Measurements from ENCODE around the gene MAP2K1.
"Not testable (repeated sequence)": the region's sequence is repeated elsewhere in the genome, so short reads cannot be mapped to it uniquely, and the experiment has no call there.

Gene MAP2K1

DNA sequence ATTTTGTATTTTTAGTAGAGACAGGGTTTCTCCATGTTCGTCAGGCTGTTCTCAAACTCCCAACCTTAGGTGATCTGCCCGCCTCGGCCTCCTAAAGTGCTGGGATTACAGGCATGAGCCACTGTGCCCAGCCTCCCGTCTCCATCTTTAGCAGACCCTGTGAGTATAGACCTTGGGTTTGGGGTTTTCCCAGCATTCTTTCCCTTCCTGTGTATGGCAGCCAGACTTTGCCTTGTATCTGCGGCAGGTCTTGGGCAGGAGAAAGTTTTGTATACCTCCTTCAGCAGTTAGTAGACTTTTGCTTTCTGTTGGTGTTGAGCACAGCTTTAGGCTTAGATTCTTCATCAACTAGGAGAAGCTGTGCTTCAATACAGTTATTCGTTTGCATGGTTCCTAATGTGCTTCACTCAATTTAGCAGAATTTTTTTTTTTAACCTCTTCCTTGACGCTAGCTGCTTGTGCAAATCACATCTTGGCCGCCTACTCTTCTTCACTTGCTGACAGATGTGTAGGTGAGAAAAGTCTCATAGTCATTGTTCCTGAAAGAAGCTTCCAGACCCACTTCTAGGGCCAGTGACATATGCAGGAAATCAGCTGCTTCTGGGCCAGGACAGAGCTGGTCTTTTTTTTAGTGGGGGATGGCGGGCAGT lies 38.4 kb downstream of the MAP2K1 start:
- H3K27ac Mint-ChIP-seq, result peak overlapping the region; percentile 53
- peaks cover 33% of the 10 kb centered on the region for H3K4me1 Mint-ChIP-seq (ENCODE audit: low read depth)

DNA sequence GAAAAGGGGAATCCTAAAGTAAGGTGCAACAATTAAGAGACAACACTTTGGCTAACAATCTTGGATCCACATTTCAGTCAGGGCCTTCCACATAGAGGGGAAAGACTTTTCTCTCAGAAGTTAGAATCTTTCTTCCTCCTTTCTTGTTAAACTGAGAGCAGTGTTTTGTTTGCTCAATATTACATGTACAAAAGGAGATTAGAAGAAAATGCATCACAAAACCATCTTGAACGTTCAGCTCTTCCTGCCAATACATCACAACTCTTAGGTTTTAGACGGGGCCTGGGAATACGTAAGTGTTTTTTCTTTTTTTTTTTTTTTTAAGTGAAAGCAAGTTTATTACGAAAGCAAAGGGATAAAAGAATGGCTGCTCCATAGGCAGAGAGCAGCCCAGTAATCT lies 39.1 kb downstream of the MAP2K1 start:
- Mint-ChIP-seq H3K27me3 (ENCODE audit: low read depth) (no peaks in the 10 kb centered on the region), H3K27ac (peak overlapping the region; percentile 53), H3K36me3 (ENCODE audit: low read depth) (peaks cover 24% of the 10 kb centered on the region), H3K9me3 (no peaks in the 10 kb centered on the region), H3K4me3 (no peak overlapping the region), H3K4me1 (ENCODE audit: low read depth) (peaks cover 38% of the 10 kb centered on the region)

More for the DNA sequence above, 38.4 kb downstream of the MAP2K1 start:
- no peaks in the 10 kb centered on the region for H3K9me3 Mint-ChIP-seq
- peak overlapping the region; percentile 27 for H3K4me3 Mint-ChIP-seq
- H3K27me3 Mint-ChIP-seq (ENCODE audit: low read depth), result no peaks in the 10 kb centered on the region
- H3K36me3 Mint-ChIP-seq (ENCODE audit: low read depth), result peaks cover 24% of the 10 kb centered on the region

DNA sequence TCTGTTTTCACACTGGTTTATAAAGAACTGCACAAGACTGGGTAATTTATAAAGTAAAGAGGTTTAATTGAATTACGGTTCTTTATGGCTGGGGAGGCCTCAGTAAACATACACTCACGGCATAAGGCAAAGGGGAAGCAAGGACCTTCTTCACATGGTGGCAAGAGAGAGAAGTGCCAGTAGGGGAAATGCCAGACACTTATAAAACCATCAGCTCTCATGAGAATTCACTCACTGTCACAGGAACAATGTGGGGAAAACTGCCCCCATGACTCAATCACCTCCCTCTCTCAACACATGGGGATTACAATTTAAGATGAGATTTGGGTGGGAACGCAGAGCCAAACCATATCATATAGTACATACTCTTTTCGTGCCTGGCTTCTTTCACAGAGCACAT lies 42.4 kb downstream of the MAP2K1 start:
- Mint-ChIP-seq H3K27ac (peak overlapping the region; percentile 1), H3K36me3 (ENCODE audit: low read depth) (peaks cover 17% of the 10 kb centered on the region), H3K27me3 (ENCODE audit: low read depth) (no peaks in the 10 kb centered on the region), H3K9me3 (no peaks in the 10 kb centered on the region), H3K4me3 (no peak overlapping the region), H3K4me1 (ENCODE audit: low read depth) (peaks cover 59% of the 10 kb centered on the region)

DNA sequence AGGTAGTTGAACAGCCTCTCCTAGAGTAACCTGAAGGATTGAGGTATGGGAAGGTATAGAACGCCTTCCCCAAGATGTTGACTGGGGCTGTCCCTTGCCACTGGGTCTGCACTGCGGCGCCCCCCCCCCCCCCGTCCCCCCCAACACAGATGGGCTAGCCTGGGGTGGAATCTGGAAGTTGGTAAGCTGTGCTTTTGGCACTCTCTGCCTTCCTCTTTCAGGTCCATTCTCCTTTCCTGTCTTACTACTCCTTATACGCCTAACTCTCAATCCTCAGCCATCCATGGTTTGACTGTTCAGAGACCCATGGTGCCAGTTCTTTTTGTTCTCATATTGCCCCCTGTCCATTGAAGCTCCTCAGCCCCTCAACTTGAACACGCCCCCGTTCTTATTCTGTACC lies 42.8 kb downstream of the MAP2K1 start:
- Mint-ChIP-seq H3K9me3 (no peaks in the 10 kb centered on the region), H3K4me3 (no peak overlapping the region), H3K4me1 (ENCODE audit: low read depth) (peaks cover 54% of the 10 kb centered on the region), H3K36me3 (ENCODE audit: low read depth) (peaks cover 14% of the 10 kb centered on the region), H3K27me3 (ENCODE audit: low read depth) (no peaks in the 10 kb centered on the region), H3K27ac (no peak overlapping the region)

DNA sequence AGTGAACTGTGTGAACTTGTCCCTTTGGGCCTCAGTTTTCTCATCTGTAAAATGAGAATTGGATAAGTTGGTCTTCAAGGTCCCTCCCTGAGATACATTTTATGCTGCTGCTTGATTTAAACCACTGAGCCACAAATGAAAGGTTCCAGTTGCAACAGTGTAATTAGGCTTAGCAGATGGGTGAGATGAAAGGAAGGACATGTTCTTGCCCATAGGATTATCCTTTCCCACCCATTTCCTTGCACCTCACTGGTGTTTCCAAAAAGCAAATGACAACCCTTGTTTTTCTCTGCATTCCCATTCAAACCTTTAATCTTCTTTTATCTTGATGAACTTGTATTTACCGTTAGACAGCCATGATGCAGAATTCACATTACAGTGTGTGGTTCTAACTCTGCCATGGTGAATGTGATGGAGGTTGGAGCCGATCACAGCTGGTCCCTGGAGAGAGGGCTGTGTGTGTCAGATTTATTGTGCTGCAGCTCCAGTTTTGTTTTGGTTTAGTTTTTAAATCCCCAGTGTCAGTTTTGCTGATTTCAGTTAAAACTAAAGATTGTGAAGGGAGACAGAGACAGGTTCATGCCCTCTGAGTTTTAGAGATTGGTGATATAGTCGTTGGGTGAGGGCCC lies 44.0 kb downstream of the MAP2K1 start:
- Mint-ChIP-seq H3K4me3 (no peak overlapping the region), H3K27me3 (ENCODE audit: low read depth) (no peaks in the 10 kb centered on the region), H3K27ac (peak overlapping the region; percentile 26), H3K9me3 (no peaks in the 10 kb centered on the region), H3K4me1 (ENCODE audit: low read depth) (peaks cover 45% of the 10 kb centered on the region), H3K36me3 (ENCODE audit: low read depth) (peaks cover 7% of the 10 kb centered on the region)

DNA sequence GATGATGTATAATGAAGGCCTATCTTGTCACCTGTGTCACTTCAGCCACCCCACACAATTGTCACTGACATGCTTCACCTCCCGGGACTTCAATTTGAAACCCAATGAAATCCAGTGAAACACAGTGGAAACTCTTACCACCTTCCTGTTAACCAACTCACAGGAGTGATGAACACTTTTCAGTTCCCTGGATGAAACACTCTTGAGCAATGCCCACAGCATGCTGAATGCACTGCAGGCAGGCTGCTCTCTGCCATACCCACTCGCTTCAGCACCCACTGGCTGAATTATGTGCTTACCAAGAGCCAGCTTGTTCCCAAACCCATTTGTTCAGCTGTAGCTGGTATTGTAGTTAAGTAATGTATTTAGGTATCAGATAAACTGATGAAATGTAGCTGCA lies 47.0 kb downstream of the MAP2K1 start:
- Mint-ChIP-seq H3K4me3 (no peak overlapping the region), H3K36me3 (ENCODE audit: low read depth) (peaks cover 23% of the 10 kb centered on the region), H3K4me1 (ENCODE audit: low read depth) (peaks cover 43% of the 10 kb centered on the region), H3K9me3 (no peaks in the 10 kb centered on the region), H3K27me3 (ENCODE audit: low read depth) (no peaks in the 10 kb centered on the region), H3K27ac (peak overlapping the region; percentile 20)

DNA sequence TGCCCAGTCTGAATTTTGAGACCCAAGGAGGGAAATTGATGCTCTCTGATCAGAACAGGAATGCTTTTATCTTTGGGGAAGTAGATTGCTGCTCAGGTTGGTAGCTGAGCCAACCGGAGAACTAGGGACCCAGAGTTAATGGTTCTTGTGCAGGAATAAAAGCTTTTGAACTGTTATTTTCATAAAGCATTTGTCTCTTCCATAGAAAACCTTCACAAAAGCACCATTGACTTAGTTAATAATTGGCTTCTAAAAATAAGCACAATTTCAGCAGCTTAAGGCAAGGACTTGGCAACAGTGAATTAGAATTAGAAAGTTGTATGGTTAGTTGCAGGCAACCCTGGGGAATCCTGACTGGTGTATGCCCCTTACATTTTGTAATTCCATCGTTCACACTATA lies 53.8 kb downstream of the MAP2K1 start:
- peaks cover 51% of the 10 kb centered on the region for H3K36me3 Mint-ChIP-seq (ENCODE audit: low read depth)
- no peaks in the 10 kb centered on the region for H3K9me3 Mint-ChIP-seq
- no peak overlapping the region for H3K27ac Mint-ChIP-seq
- peaks cover 5% of the 10 kb centered on the region for H3K4me1 Mint-ChIP-seq (ENCODE audit: low read depth)
- no peaks in the 10 kb centered on the region for H3K27me3 Mint-ChIP-seq (ENCODE audit: low read depth)
- no peak overlapping the region for H3K4me3 Mint-ChIP-seq

DNA sequence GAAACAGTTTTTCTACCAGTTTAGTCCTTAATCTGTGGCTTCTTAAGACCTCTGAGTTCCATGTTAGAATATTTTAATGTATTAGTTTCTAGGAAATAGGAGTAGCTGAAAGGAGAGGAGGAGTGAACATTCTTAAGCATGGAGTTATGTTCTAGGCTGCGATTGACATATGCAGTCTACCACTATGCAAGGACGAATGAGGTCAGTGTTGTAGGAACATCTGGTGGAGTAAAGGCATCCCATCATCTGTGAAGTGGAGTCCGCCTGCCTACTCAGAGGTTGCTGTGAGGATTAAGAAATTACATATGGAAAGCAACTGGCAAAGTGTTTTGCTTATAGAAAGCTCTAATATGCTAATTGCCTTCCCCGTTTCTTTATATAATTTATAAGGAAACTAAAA lies 65.7 kb downstream of the MAP2K1 start:
- H3K4me3 Mint-ChIP-seq, result no peak overlapping the region
- H3K9me3 Mint-ChIP-seq, result no peaks in the 10 kb centered on the region
- no peaks in the 10 kb centered on the region for H3K4me1 Mint-ChIP-seq (ENCODE audit: low read depth)
- H3K27ac Mint-ChIP-seq, result no peak overlapping the region
- no peaks in the 10 kb centered on the region for H3K27me3 Mint-ChIP-seq (ENCODE audit: low read depth)
- peaks cover 24% of the 10 kb centered on the region for H3K36me3 Mint-ChIP-seq (ENCODE audit: low read depth)

DNA sequence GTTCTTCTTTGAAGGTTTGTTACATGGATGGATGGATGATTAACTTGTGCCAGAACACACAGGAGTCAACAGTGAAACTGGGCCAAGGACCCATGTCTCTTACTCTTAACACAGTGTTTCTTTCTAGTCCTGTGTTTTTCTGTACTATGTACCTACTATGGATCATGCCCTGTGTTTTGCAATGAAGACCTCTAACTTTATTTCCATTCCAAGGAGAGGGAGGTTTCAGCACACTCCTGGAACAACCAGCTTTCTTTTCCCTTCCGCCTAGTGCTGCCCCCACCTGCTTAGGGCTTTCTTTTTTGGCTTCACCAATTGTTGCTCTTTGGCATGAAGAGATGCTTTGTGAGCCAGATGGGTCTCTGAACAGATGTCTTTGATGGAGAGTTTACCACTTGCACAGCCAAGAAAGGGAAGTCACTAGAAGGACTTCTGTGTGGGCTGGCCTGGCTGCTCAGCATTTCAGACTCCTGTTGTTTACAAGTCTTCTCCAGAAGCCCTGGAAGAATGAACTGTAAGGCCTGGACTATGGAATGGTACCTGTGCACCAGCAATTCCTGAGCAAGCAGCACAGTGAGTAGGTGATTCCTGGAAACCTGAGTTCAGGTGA lies 66.4 kb downstream of the MAP2K1 start:
- no peak overlapping the region for H3K27ac Mint-ChIP-seq
- peaks cover 21% of the 10 kb centered on the region for H3K36me3 Mint-ChIP-seq (ENCODE audit: low read depth)

GRCh38 chr15:66454143-66454542 lies 67.4 kb downstream of the MAP2K1 start:
- Mint-ChIP-seq H3K4me1 (ENCODE audit: low read depth) (no peaks in the 10 kb centered on the region), H3K9me3 (no peaks in the 10 kb centered on the region), H3K27ac (no peak overlapping the region), H3K27me3 (ENCODE audit: low read depth) (no peaks in the 10 kb centered on the region), H3K4me3 (no peak overlapping the region), H3K36me3 (ENCODE audit: low read depth) (peaks cover 14% of the 10 kb centered on the region)

More for the DNA sequence above, 66.4 kb downstream of the MAP2K1 start:
- H3K9me3 Mint-ChIP-seq, result no peaks in the 10 kb centered on the region
- H3K27me3 Mint-ChIP-seq (ENCODE audit: low read depth), result no peaks in the 10 kb centered on the region
- no peak overlapping the region for H3K4me3 Mint-ChIP-seq
- H3K4me1 Mint-ChIP-seq (ENCODE audit: low read depth), result no peaks in the 10 kb centered on the region

DNA sequence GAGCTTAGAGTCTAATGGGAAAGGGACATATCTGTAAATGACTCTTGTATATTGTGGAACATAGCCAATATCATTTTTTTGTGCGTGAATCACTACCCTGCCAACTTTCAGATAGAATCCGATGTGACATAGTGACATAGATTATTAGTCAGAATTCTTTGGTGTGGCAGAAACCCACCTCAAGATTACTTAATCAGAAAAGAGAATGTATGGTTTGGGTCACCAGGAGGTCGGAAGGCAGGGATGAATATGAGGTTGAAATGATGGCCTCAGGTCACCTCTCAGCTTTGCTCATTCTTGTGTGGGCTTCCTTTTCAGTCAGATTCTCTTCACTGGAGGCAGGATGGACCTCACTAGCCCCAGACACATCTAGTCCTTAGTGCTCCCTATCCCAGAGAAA lies 69.5 kb downstream of the MAP2K1 start:
- Mint-ChIP-seq H3K27ac (no peak overlapping the region), H3K27me3 (ENCODE audit: low read depth) (no peaks in the 10 kb centered on the region), H3K4me3 (no peak overlapping the region)

GRCh38 chr15:66459818-66460615 lies 73.3 kb downstream of the MAP2K1 start:
- Mint-ChIP-seq H3K36me3 (ENCODE audit: low read depth) (peaks cover 24% of the 10 kb centered on the region), H3K27ac (peak overlapping the region; percentile 2)

More for the DNA sequence above, 69.5 kb downstream of the MAP2K1 start:
- Mint-ChIP-seq H3K4me1 (ENCODE audit: low read depth) (peaks cover 10% of the 10 kb centered on the region), H3K9me3 (no peaks in the 10 kb centered on the region), H3K36me3 (ENCODE audit: low read depth) (peaks cover 19% of the 10 kb centered on the region)

DNA sequence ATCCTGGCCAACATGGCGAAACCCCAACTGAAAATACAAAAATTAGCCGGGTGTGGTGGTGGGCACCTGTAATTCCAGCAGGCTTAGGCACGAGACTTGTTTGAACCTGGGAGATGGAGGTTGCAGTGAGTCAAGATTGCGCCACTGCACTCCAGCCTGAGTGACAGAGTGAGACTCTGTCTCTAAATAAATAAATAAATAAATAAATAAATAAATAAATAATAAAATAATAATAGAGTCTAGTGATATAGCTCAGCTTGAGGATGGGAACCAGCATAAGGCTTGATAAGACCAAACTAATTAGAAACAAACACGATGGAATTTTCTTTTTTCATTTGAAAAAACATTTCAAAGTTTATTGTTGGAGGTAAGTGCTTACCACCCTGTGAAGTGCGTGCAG lies 74.6 kb downstream of the MAP2K1 start:
- peaks cover 11% of the 10 kb centered on the region for H3K4me1 Mint-ChIP-seq (ENCODE audit: low read depth)
- not testable (repeated sequence) for H3K27ac Mint-ChIP-seq; H3K4me3 Mint-ChIP-seq; H3K27me3 Mint-ChIP-seq (ENCODE audit: low read depth); H3K9me3 Mint-ChIP-seq
- H3K36me3 Mint-ChIP-seq (ENCODE audit: low read depth), result peaks cover 33% of the 10 kb centered on the region

More at GRCh38 chr15:66459818-66460615, 73.3 kb downstream of the MAP2K1 start:
- Mint-ChIP-seq H3K4me1 (ENCODE audit: low read depth) (peaks cover 11% of the 10 kb centered on the region), H3K4me3 (no peak overlapping the region), H3K9me3 (no peaks in the 10 kb centered on the region), H3K27me3 (ENCODE audit: low read depth) (no peaks in the 10 kb centered on the region)

DNA sequence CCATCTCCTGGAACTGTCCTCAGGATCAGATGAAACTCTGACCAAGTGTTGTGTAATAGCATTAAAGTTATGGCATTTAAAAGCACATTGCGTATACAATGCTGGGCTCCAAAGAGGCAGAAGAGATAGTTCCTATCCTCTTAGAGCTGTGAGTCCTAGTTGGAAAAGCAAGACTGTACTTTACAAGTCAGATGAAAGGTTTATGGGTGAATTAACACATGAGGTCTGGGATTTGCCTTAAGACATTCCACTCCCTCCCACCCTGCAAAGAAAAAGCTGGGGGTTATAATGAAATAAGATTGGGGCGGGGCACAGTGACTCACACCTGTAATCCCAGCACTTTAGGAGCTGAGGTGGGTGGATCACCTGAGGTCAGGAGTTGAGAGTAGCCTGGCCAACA lies 75.2 kb downstream of the MAP2K1 start:
- H3K36me3 Mint-ChIP-seq (ENCODE audit: low read depth), result peaks cover 34% of the 10 kb centered on the region
- no peak overlapping the region for H3K4me3 Mint-ChIP-seq
- no peaks in the 10 kb centered on the region for H3K27me3 Mint-ChIP-seq (ENCODE audit: low read depth)
- H3K9me3 Mint-ChIP-seq, result no peaks in the 10 kb centered on the region
- H3K27ac Mint-ChIP-seq, result no peak overlapping the region
- peaks cover 11% of the 10 kb centered on the region for H3K4me1 Mint-ChIP-seq (ENCODE audit: low read depth)
